Measurements from ENCODE around the gene TRAFD1.
"Not testable (repeated sequence)": the region's sequence is repeated elsewhere in the genome, so short reads cannot be mapped to it uniquely, and the experiment has no call there.

TRAFD1 gene

DNA sequence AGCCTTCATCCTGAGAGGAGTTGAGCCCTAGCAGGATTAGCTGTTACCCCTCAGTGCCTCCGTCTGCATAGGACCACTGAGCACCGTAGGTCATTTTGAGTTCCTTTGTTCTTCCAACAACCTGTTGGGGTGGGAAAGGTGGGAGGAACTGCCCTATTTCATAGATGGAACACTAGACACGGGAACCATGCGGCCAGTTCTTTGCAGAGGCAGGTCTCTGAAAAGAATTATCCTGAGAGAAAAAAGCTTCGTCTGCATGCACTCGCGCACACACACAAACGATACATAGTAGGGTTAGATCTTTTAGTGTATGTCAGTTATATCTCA lies 28.5 kb downstream of the TRAFD1 start:
- TF ChIP-seq, protein P1, sequence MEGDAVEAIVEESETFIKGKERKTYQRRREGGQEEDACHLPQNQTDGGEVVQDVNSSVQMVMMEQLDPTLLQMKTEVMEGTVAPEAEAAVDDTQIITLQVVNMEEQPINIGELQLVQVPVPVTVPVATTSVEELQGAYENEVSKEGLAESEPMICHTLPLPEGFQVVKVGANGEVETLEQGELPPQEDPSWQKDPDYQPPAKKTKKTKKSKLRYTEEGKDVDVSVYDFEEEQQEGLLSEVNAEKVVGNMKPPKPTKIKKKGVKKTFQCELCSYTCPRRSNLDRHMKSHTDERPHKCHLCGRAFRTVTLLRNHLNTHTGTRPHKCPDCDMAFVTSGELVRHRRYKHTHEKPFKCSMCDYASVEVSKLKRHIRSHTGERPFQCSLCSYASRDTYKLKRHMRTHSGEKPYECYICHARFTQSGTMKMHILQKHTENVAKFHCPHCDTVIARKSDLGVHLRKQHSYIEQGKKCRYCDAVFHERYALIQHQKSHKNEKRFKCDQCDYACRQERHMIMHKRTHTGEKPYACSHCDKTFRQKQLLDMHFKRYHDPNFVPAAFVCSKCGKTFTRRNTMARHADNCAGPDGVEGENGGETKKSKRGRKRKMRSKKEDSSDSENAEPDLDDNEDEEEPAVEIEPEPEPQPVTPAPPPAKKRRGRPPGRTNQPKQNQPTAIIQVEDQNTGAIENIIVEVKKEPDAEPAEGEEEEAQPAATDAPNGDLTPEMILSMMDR (IDR thresholded peaks at IDR 0.05): no peak
- Histone ChIP-seq H3K36me3 (peaks cover 91% of the 10 kb centered on the region), H3K9me3 (no peaks in the 10 kb centered on the region), H3K27me3 (no peaks in the 10 kb centered on the region), H3K4me1 (ENCODE audit: control insufficient read depth in 1 of 2, insufficient read depth in 1 of 2, low read depth in 1 of 2, low read length in 1 of 2) (no peaks in the 10 kb centered on the region), H3K4me3 (ENCODE audit: low read depth in 1 of 2, low read length in 1 of 2) (no peak overlapping the region), H3K27ac (peak overlapping the region; percentile 31)

GRCh38 chr12:112158461-112159145 lies 33.2 kb downstream of the TRAFD1 start:
- H3K9me3 ChIP-seq; H3K4me3 ChIP-seq (ENCODE audit: low read depth in 1 of 2, low read length in 1 of 2); H3K27me3 ChIP-seq; H3K4me1 ChIP-seq (ENCODE audit: control insufficient read depth in 1 of 2, insufficient read depth in 1 of 2, low read depth in 1 of 2, low read length in 1 of 2); H3K27ac ChIP-seq: not testable (repeated sequence)
- H3K36me3 ChIP-seq: peaks cover 91% of the 10 kb centered on the region

DNA sequence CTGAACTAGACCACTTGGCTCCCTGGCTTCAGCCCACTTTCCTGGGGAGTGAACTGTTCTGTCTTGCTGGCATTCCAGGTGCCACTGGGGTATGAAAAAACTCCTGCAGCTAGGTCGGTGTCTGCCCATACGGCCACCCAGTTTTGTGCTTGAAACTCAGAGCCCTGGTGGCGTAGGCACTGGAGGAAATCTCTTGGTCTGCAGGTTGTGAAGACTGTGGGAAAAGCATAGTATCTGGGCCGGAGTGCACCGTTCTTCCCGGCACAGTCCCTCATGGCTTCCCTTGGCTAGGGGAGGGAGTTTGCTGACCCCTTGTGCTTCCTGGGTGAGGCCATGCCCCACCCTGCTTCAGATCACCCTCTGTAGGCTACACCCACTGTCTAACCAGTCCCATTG lies 33.8 kb downstream of the TRAFD1 start:
- H3K9me3 ChIP-seq: no peaks in the 10 kb centered on the region
- H3K27me3 ChIP-seq: no peaks in the 10 kb centered on the region
- peaks cover 91% of the 10 kb centered on the region for H3K36me3 ChIP-seq
- H3K4me1 ChIP-seq (ENCODE audit: control insufficient read depth in 1 of 2, insufficient read depth in 1 of 2, low read depth in 1 of 2, low read length in 1 of 2): no peaks in the 10 kb centered on the region
- H3K27ac ChIP-seq: no peak overlapping the region
- TF ChIP-seq, protein P1 (IDR thresholded peaks at IDR 0.05): no peak
- no peak overlapping the region for H3K4me3 ChIP-seq (ENCODE audit: low read depth in 1 of 2, low read length in 1 of 2)

DNA sequence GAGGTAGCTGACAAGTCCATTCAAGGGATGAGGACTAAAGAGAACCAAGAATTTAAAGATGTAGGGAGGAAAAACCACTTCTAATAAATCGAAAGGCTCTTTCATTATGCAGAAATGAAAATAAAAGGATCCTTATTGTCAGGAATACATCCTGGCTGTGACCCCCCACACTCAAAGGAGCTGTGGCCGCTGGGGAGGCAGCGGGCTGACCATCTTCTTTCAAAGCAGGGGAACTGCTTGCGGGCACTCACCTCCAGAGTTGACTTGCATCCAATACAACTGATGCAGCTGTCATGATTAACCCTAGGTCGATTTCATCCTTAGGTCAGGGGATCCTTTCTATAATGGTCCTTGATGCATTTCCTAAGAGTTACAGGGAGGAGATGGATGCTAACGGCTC lies 35.3 kb downstream of the TRAFD1 start:
- H3K4me1 ChIP-seq (ENCODE audit: control insufficient read depth in 1 of 2, insufficient read depth in 1 of 2, low read depth in 1 of 2, low read length in 1 of 2): no peaks in the 10 kb centered on the region
- H3K36me3 ChIP-seq: peaks cover 82% of the 10 kb centered on the region
- H3K27me3 ChIP-seq: no peaks in the 10 kb centered on the region
- no peaks in the 10 kb centered on the region for H3K9me3 ChIP-seq
- TF ChIP-seq, protein P1 (IDR thresholded peaks at IDR 0.05): no peak
- H3K27ac ChIP-seq: no peak overlapping the region
- H3K4me3 ChIP-seq (ENCODE audit: low read depth in 1 of 2, low read length in 1 of 2): no peak overlapping the region

DNA sequence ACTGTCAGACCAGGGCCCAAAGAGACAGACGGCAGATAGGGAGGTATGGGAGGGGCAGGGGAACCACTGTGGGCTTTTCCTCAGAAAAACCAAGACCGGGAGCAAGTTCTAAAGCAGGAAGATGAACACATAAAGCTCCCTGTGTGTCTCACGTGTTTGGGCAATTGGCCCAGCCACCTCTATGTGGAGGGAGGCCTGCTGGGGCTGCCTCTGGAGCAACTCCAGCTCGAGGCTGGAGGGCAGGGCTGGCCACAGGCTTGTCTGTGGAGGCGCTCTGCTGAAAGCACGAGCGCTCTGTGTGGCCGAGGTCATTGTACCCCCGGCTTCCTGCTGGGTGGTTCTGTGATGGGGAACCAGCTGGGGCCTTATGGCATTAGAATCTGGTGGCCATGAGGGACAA lies 36.4 kb downstream of the TRAFD1 start:
- no peaks in the 10 kb centered on the region for H3K4me1 ChIP-seq (ENCODE audit: control insufficient read depth in 1 of 2, insufficient read depth in 1 of 2, low read depth in 1 of 2, low read length in 1 of 2)
- TF ChIP-seq, protein P1 (IDR thresholded peaks at IDR 0.05): no peak
- no peak overlapping the region for H3K4me3 ChIP-seq (ENCODE audit: low read depth in 1 of 2, low read length in 1 of 2)
- no peak overlapping the region for H3K27ac ChIP-seq
- H3K27me3 ChIP-seq: no peaks in the 10 kb centered on the region
- no peaks in the 10 kb centered on the region for H3K9me3 ChIP-seq
- peaks cover 85% of the 10 kb centered on the region for H3K36me3 ChIP-seq

- Histone ChIP-seq H3K4me1 (ENCODE audit: control insufficient read depth in 1 of 2, insufficient read depth in 1 of 2, low read depth in 1 of 2, low read length in 1 of 2) (no peaks in the 10 kb centered on the region), H3K27ac (no peak overlapping the region), H3K9me3 (no peaks in the 10 kb centered on the region), H3K27me3 (no peaks in the 10 kb centered on the region), H3K4me3 (ENCODE audit: low read depth in 1 of 2, low read length in 1 of 2) (no peak overlapping the region), H3K36me3 (peaks cover 85% of the 10 kb centered on the region)
- TF ChIP-seq, protein P1 (IDR thresholded peaks at IDR 0.05): no peak
Measured at GRCh38 chr12:112162241-112162790, 37.0 kb downstream of the TRAFD1 start.

All from neutrophil (primary cell).